Epithelial cell of esophagus (primary cell): ENCODE results near the gene MTHFD2.

Source experiments
- DNase-seq: peaks from one replicate; pipeline ENCODE4 v3.0.0; 2010; ENCODE audit warnings: low read depth
- H3K4me3 ChIP-seq: 2 replicates; pipeline ENCODE4 v1.5.1; 2011; ENCODE audit warnings: mild to moderate bottlenecking, low read length, control low read depth
- TF ChIP-seq, protein P1 (sequence below): IDR thresholded peaks from 2 replicates; pipeline ENCODE4 v1.5.1; 2011; ENCODE audit warnings: low read depth, mild to moderate bottlenecking, low read length, control low read depth, inconsistent platforms; ENCODE audit not compliant: insufficient read depth; ENCODE audit errors: missing control alignments

MTHFD2 gene

DNA sequence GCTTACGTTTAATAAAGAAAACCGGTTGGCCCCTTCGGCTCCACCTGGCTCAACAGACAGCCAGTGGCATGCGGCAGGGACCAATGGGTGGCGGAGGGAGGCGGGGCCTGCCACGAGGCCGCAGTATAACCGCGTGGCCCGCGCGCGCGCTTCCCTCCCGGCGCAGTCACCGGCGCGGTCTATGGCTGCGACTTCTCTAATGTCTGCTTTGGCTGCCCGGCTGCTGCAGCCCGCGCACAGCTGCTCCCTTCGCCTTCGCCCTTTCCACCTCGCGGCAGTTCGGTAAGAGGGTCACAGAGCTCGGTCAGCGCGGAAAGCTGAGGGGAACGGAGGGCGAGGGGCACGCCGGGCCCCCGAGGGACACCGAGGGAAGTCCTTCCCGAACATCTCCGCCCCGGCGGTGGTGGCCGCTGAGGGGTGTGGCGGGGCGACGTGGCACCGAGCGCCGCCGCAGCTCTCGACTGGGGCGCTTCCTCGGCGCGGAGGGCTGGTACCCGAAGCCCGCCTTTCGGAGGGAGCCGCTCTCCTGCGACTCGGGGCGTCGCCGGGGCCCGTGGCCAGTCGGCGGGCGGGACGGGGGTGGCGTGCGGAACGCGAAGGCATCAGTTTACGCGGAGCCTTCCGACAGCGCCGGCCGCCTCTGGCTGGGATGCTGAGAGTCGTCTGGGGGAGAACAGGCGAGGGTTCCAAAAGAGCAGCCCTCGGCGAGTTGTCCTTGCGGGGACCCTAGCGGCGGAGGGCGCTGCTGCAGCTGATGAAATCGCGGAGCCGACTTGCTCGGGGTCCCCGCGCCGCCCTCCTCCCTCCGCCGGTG, at the start of gene MTHFD2:
Gene MTHFD2 (plus strand): TSS at position 155 of the 814 bp plus-strand sequence. CDS start 27 bp downstream, at position 182.
- H3K4me3 ChIP-seq, result peak within 1 kb of the TSS; percentile 82
- peak; percentile 99 for DNase-seq
- TF ChIP-seq, protein P1, sequence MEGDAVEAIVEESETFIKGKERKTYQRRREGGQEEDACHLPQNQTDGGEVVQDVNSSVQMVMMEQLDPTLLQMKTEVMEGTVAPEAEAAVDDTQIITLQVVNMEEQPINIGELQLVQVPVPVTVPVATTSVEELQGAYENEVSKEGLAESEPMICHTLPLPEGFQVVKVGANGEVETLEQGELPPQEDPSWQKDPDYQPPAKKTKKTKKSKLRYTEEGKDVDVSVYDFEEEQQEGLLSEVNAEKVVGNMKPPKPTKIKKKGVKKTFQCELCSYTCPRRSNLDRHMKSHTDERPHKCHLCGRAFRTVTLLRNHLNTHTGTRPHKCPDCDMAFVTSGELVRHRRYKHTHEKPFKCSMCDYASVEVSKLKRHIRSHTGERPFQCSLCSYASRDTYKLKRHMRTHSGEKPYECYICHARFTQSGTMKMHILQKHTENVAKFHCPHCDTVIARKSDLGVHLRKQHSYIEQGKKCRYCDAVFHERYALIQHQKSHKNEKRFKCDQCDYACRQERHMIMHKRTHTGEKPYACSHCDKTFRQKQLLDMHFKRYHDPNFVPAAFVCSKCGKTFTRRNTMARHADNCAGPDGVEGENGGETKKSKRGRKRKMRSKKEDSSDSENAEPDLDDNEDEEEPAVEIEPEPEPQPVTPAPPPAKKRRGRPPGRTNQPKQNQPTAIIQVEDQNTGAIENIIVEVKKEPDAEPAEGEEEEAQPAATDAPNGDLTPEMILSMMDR, result peak; percentile 61

DNA sequence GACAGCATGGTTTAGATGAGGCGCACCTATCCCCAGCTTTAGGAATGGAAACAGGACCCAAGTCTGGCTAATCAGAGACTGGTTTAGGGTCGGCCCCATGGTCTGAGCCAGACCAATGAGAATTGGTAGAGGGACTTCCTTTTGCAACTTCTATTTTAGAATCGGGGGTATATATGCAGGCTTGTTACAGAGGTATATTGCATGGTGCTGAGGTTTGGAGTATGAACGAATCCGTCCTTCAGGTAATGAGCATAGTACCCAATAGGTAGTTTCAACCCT, 49.2 kb upstream of the MTHFD2 start:
- TF ChIP-seq, protein P1, result no peak
- no peak for DNase-seq
- no peak overlapping the region for H3K4me3 ChIP-seq

DNA sequence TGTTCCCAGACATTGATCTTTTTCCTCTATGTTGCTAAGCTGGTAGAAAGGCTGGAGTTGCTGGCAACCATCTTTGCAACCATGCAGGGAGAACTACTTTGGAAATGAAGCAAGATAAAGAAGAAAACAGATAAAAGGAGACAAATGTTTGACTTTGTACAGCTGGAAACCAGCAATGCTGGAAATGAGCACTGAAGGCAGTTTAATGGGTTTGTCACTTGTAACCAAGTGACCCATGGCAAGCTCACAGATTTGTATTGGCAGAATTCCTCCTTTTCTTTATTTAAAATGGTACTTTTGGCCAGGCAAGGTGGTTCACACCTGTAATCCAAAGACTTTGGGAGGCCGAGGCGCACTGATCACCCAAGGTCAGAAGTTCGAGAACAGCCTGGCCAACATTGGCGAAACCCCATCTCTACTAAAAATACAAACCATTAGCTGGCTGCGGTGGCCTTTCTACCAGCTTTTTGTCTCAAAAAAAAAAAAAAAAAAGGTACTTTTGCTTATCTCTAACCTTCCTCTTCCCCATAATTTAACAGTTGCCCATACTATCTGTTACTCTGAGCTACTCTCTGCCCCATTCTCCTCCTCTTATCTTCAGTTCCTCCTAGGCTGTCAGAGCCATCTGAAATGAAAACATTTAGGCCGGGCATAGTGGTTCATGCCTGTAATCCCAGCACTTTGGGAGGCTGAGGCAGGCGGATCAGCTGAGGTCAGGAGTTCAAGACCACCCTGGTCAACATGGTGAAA, 48.7 kb upstream of the MTHFD2 start:
- DNase-seq, result no peak
- no peak overlapping the region for H3K4me3 ChIP-seq
- TF ChIP-seq, protein P1, result no peak

DNA sequence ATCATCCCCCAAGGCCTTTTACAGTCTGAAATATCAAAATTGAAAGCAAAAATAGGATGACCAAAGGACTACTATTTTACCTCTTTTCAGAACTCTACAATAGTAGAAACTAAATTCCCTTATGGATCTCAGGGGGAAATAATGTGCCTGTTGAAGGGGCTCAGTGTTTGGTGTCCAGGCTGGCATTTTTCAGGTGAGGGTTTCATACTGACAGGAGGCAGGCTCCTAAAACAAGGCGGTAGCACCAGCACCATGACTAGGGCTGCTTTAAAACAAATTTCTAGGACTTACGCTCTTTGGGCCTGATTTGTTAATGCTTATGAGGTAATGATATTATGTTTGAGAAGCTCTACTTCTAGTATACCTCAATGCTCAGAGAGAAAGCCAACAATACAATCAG, 45.5 kb upstream of the MTHFD2 start:
- TF ChIP-seq, protein P1, result no peak
- H3K4me3 ChIP-seq, result no peak overlapping the region
- DNase-seq, result no peak

DNA sequence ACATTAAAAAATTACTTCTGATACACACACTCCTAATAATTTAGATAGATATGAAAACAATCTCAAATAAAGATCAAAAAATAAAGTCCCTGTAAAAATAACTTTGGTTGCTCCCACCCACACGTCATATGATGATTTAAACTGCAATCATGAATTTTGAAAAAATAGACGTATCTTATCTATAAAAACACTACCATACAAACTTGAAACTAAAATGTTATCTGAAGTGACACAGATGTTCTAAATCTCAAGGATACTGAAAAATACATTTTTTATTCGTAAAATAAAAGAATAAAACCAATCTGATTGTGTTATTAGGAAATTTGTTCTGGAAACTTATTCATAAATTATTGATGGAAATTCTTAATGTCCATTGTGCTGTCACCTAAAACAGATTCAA, 42.6 kb upstream of the MTHFD2 start:
- TF ChIP-seq, protein P1, result no peak
- DNase-seq, result no peak
- no peak overlapping the region for H3K4me3 ChIP-seq

DNA sequence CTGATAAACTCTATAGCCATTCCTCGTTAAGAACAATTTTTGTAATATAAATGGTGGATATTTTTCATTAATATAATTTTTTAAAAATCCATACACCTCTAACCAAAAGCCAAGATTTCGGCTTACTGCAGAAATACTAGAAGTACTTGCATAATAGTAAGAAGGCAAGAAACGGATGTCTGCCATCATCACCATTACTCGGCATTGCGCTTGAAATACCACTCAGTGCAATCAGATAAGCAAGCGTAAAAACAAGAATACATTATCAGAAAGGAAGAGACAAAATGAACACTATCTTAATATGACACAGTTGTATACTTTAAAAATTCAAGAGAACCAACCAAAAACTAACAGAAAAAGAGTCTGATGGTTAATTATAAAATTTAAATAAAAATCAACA, 35.5 kb upstream of the MTHFD2 start:
- H3K4me3 ChIP-seq, result no peak overlapping the region
- TF ChIP-seq, protein P1, result no peak
- DNase-seq, result no peak
